Measurements from ENCODE around the gene SARNP. TPM values are rescaled to one million over a fixed set of nuclear protein-coding genes. Genes with fewer than 3 reads are reported as not detected.

The SARNP gene
- total RNA-seq, 1 experiment from 2014 or later: 98.3 TPM

DNA sequence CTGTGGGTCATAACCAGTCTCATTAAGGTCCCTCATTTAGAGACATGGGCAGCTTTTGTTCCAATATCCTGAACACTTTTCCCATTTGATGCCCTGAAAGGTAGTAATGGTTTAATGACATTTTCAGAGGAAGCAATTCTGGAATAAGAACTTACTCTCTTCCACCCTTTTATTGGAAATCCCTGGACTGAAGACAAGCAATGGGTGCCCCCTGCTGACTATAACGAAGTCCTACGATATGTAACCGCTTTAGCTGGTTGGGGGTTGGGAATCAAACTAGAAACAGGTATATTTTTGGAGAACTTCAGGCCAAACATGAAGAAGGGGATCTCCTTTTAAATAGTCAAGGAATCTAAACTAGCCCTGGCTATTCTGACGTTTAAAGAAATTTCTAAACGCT, 20.5 kb downstream of the SARNP start:
- peaks cover 8% of the 10 kb centered on the region for H3K4me1 Mint-ChIP-seq
- no peaks in the 10 kb centered on the region for H3K27me3 Mint-ChIP-seq (ENCODE audit: low read depth)
- peaks cover 63% of the 10 kb centered on the region for H3K36me3 Mint-ChIP-seq
- DNase-seq (ENCODE audit: low spot score) (peak; percentile 36), ATAC-seq (no peak; the same call in 1 of the 2 replicates)
- TF ChIP-seq CTCF (IDR thresholded peaks at IDR 0.05) (peak; percentile 27; the same call in 1 of the 2 replicates), ZNF121 (CRISPR knock-in tag; IDR thresholded peaks at IDR 0.05) (no peak), ETV6 (CRISPR knock-in tag; IDR thresholded peaks at IDR 0.05) (no peak)
- no peaks in the 10 kb centered on the region for H3K9me3 Mint-ChIP-seq
- ChIA-PET CTCF (interaction anchor here (0.5 to 2.3 kb wide), 17 partner anchors 9 to 187 kb away, joined by 3 to 26 read pairs (median 4); partner anchors contain the start of genes CD63, ORMDL2 and SARNP), POLR2A (interaction anchor here (1.0 kb wide), 2 partner anchors 8 to 60 kb away, joined by 3 read pairs; no protein-coding TSS in a partner anchor)
- peak overlapping the region; percentile 81; the same call in 1 of the 2 replicates for H3K27ac Mint-ChIP-seq
- no peak overlapping the region for H3K4me3 Mint-ChIP-seq

DNA sequence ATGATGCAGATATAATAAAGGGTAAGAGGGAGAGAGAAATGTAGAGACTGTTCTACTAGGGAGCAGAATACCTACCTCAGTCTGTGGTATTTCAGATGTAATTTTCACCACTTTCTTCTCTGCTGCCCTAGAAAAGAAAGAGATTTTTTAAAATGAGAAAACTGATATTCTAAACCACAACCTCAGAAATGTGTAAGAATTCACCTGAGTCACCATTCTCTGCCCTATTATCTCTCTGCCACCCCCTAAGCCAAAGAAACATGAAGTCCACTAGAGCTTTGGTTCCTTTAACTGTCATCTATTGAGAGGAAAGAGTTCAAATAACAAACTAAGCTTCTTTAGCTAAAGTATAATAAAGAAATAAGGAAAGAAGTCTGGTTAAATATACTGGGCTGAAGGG, 21.6 kb downstream of the SARNP start:
- Mint-ChIP-seq H3K36me3 (peaks cover 67% of the 10 kb centered on the region), H3K4me1 (peaks cover 8% of the 10 kb centered on the region), H3K27me3 (ENCODE audit: low read depth) (no peaks in the 10 kb centered on the region), H3K9me3 (no peaks in the 10 kb centered on the region), H3K4me3 (no peak overlapping the region), H3K27ac (no peak overlapping the region)
- ATAC-seq (no peak), DNase-seq (ENCODE audit: low spot score) (no peak)
- ChIA-PET CTCF (interaction anchor here (1.4 to 1.6 kb wide), 3 partner anchors 22 to 58 kb away, joined by 5 to 9 read pairs (median 5); partner anchors contain the start of genes ORMDL2 and SARNP), POLR2A (interaction anchor here (0.8 to 1.8 kb wide), 3 partner anchors 22 to 51 kb away, joined by 3 to 5 read pairs (median 4); partner anchors contain the start of genes ORMDL2 and SARNP)
- no peak for TF ChIP-seq CREM (CRISPR knock-in tag; IDR thresholded peaks at IDR 0.05)
- no peak for TF ChIP-seq GABPB1 (CRISPR knock-in tag; IDR thresholded peaks at IDR 0.05)
- TF ChIP-seq, protein P1, sequence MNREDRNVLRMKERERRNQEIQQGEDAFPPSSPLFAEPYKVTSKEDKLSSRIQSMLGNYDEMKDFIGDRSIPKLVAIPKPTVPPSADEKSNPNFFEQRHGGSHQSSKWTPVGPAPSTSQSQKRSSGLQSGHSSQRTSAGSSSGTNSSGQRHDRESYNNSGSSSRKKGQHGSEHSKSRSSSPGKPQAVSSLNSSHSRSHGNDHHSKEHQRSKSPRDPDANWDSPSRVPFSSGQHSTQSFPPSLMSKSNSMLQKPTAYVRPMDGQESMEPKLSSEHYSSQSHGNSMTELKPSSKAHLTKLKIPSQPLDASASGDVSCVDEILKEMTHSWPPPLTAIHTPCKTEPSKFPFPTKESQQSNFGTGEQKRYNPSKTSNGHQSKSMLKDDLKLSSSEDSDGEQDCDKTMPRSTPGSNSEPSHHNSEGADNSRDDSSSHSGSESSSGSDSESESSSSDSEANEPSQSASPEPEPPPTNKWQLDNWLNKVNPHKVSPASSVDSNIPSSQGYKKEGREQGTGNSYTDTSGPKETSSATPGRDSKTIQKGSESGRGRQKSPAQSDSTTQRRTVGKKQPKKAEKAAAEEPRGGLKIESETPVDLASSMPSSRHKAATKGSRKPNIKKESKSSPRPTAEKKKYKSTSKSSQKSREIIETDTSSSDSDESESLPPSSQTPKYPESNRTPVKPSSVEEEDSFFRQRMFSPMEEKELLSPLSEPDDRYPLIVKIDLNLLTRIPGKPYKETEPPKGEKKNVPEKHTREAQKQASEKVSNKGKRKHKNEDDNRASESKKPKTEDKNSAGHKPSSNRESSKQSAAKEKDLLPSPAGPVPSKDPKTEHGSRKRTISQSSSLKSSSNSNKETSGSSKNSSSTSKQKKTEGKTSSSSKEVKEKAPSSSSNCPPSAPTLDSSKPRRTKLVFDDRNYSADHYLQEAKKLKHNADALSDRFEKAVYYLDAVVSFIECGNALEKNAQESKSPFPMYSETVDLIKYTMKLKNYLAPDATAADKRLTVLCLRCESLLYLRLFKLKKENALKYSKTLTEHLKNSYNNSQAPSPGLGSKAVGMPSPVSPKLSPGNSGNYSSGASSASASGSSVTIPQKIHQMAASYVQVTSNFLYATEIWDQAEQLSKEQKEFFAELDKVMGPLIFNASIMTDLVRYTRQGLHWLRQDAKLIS (CRISPR knock-in tag; IDR thresholded peaks at IDR 0.05; ENCODE audit: borderline replicate concordance): no peak
- no peak for TF ChIP-seq JUN (CRISPR knock-in tag; IDR thresholded peaks at IDR 0.05)
- no peak for TF ChIP-seq HMGA2 (CRISPR knock-in tag; IDR thresholded peaks at IDR 0.05)

GRCh38 chr12:55789893-55790292, 27.6 kb downstream of the SARNP start:
- peaks cover 71% of the 10 kb centered on the region for H3K36me3 Mint-ChIP-seq
- ATAC-seq (no peak), DNase-seq (ENCODE audit: low spot score) (no peak)
- ChIA-PET CTCF (no interaction called here), POLR2A (no interaction called here)
- H3K9me3 Mint-ChIP-seq: no peaks in the 10 kb centered on the region
- no peak overlapping the region for H3K27ac Mint-ChIP-seq
- no peaks in the 10 kb centered on the region for H3K27me3 Mint-ChIP-seq (ENCODE audit: low read depth)
- H3K4me3 Mint-ChIP-seq: no peak overlapping the region
- no peaks in the 10 kb centered on the region for H3K4me1 Mint-ChIP-seq
- no peak for TF ChIP-seq JAZF1 (CRISPR knock-in tag; IDR thresholded peaks at IDR 0.05)
- no peak for TF ChIP-seq TEAD4 (CRISPR knock-in tag; IDR thresholded peaks at IDR 0.05)
- no peak for TF ChIP-seq FOXP1 (CRISPR knock-in tag; IDR thresholded peaks at IDR 0.05; ENCODE audit: borderline replicate concordance)
- TF ChIP-seq, protein P2, sequence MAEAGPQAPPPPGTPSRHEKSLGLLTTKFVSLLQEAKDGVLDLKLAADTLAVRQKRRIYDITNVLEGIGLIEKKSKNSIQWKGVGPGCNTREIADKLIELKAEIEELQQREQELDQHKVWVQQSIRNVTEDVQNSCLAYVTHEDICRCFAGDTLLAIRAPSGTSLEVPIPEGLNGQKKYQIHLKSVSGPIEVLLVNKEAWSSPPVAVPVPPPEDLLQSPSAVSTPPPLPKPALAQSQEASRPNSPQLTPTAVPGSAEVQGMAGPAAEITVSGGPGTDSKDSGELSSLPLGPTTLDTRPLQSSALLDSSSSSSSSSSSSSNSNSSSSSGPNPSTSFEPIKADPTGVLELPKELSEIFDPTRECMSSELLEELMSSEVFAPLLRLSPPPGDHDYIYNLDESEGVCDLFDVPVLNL (CRISPR knock-in tag; IDR thresholded peaks at IDR 0.05; ENCODE audit: borderline replicate concordance, low read depth): no peak
- no peak for TF ChIP-seq ESRRA (CRISPR knock-in tag; IDR thresholded peaks at IDR 0.05; ENCODE audit: borderline replicate concordance)
- no peak for TF ChIP-seq ZNF232 (CRISPR knock-in tag; IDR thresholded peaks at IDR 0.05)
- TF ChIP-seq HMGA2 (CRISPR knock-in tag; IDR thresholded peaks at IDR 0.05): no peak
- no peak for TF ChIP-seq FOXJ3 (CRISPR knock-in tag; IDR thresholded peaks at IDR 0.05; ENCODE audit: borderline replicate concordance)
- no peak for TF ChIP-seq NR2C2 (CRISPR knock-in tag; IDR thresholded peaks at IDR 0.05)
- no peak for TF ChIP-seq ZNF512 (CRISPR knock-in tag; IDR thresholded peaks at IDR 0.05; ENCODE audit: borderline replicate concordance)
- TF ChIP-seq, protein P3, sequence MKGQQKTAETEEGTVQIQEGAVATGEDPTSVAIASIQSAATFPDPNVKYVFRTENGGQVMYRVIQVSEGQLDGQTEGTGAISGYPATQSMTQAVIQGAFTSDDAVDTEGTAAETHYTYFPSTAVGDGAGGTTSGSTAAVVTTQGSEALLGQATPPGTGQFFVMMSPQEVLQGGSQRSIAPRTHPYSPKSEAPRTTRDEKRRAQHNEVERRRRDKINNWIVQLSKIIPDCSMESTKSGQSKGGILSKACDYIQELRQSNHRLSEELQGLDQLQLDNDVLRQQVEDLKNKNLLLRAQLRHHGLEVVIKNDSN (CRISPR knock-in tag; IDR thresholded peaks at IDR 0.05): no peak
- TF ChIP-seq, protein P4, sequence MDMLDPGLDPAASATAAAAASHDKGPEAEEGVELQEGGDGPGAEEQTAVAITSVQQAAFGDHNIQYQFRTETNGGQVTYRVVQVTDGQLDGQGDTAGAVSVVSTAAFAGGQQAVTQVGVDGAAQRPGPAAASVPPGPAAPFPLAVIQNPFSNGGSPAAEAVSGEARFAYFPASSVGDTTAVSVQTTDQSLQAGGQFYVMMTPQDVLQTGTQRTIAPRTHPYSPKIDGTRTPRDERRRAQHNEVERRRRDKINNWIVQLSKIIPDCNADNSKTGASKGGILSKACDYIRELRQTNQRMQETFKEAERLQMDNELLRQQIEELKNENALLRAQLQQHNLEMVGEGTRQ (CRISPR knock-in tag; IDR thresholded peaks at IDR 0.05): no peak
- no peak for TF ChIP-seq TP53 (CRISPR knock-in tag; IDR thresholded peaks at IDR 0.05)
- no peak for TF ChIP-seq PREB (CRISPR knock-in tag; IDR thresholded peaks at IDR 0.05; ENCODE audit: borderline replicate concordance)

Measured in WTC11 (cell line).